CD4-positive, alpha-beta T cell treated with Interleukin-2 at 100 ng/mL for 4 hours (primary cell): ENCODE data around the gene NEB.
A peak's percentile ranks its signal among the peaks of the same experiment; 100 is the strongest.
"Not testable (repeated sequence)": the region's sequence is repeated elsewhere in the genome, so short reads cannot be mapped to it uniquely, and the experiment has no call there.

Experiments
- DNase-seq: peaks from one replicate; pipeline ENCODE4 v3.0.0-alpha.2; 2020; ENCODE audit warnings: low spot score

The NEB gene

GRCh38 chr2:151651274-151651673 lies 83.0 kb downstream of the NEB start:
- no peak for DNase-seq

- no peak for DNase-seq
These were observed 83.8 kb downstream of the NEB start for GRCh38 chr2:151650456-151650855.

GRCh38 chr2:151649966-151650365 lies 84.3 kb downstream of the NEB start:
- no peak for DNase-seq

- no peak for DNase-seq
These were observed 84.9 kb downstream of the NEB start for GRCh38 chr2:151649400-151649799.

- DNase-seq = not testable (repeated sequence)
These were observed 87.8 kb downstream of the NEB start for GRCh38 chr2:151646512-151646911.

- no peak for DNase-seq
These were observed 89.7 kb downstream of the NEB start for GRCh38 chr2:151644580-151644979.

GRCh38 chr2:151641895-151642294 lies 92.4 kb downstream of the NEB start:
- not testable (repeated sequence) for DNase-seq

GRCh38 chr2:151640087-151640486 lies 94.2 kb downstream of the NEB start:
- DNase-seq = no peak

- DNase-seq = no peak
These were observed 95.3 kb downstream of the NEB start for GRCh38 chr2:151638990-151639389.

- peak; percentile 68 for DNase-seq
These were observed 95.9 kb downstream of the NEB start for GRCh38 chr2:151638191-151638933.

- peak; percentile 81 for DNase-seq
These were observed 97.0 kb downstream of the NEB start for GRCh38 chr2:151637271-151637781.

- DNase-seq = no peak
These were observed 99.4 kb downstream of the NEB start for GRCh38 chr2:151634736-151635467.

- peak; percentile 7 for DNase-seq
These were observed 101.2 kb downstream of the NEB start for GRCh38 chr2:151632993-151633565.

- no peak for DNase-seq
These were observed 103.9 kb downstream of the NEB start for GRCh38 chr2:151630372-151630771.

- no peak for DNase-seq
These were observed 106.9 kb downstream of the NEB start for GRCh38 chr2:151627353-151627752.

GRCh38 chr2:151624271-151624670 lies 110.0 kb downstream of the NEB start:
- DNase-seq = no peak

- DNase-seq = no peak
These were observed 110.6 kb downstream of the NEB start for GRCh38 chr2:151623631-151624030.

- DNase-seq = no peak
These were observed 113.5 kb downstream of the NEB start for GRCh38 chr2:151620761-151621160.

- no peak for DNase-seq
These were observed 114.8 kb downstream of the NEB start for GRCh38 chr2:151619337-151619989.

GRCh38 chr2:151616760-151617339 lies 117.4 kb downstream of the NEB start:
- DNase-seq = no peak

GRCh38 chr2:151614606-151615306 lies 119.5 kb downstream of the NEB start:
- DNase-seq = peak; percentile 16
